ENCODE results near the gene TNS1.

DNA sequence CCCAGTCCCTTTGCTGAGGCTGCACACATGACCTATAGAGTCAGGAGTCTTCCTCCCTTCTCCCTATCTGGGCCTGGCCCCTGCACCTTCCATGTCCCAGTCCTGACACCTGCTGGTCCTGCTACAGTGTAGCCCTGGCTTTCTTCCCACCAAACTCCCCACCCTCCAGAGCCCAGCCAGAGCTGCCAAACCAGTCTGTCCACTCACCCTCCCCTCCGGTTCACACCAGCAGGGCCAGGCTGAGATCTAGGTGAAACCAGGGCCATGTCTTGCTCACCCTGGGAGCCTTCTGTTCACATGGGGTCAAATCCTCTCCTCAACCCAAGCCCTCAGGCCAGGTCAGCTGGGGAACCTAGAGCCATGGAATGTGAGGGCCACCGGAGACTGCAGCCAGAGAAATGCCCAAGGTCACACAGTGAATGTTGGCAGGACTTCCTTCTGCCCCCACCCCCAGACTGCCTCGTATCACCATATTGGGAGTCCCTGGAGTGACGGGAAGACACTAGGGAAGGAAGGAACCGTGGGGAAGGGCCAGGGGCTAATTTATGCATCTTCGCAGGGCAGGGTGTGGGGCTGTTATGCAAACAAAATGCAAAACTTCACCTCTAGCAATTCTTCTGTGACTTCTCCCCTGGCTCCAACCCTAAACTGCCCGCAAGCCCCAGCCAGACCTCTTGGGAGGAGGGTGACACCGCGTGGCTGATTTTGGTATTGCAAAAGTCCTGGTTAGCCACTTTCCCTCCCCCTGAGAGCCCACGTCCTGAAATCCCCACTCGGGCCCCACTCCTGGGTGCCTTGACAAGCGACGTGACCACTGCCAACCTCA lies 14.6 kb downstream of the TNS1 start:
- TF ChIP-seq, protein P1, sequence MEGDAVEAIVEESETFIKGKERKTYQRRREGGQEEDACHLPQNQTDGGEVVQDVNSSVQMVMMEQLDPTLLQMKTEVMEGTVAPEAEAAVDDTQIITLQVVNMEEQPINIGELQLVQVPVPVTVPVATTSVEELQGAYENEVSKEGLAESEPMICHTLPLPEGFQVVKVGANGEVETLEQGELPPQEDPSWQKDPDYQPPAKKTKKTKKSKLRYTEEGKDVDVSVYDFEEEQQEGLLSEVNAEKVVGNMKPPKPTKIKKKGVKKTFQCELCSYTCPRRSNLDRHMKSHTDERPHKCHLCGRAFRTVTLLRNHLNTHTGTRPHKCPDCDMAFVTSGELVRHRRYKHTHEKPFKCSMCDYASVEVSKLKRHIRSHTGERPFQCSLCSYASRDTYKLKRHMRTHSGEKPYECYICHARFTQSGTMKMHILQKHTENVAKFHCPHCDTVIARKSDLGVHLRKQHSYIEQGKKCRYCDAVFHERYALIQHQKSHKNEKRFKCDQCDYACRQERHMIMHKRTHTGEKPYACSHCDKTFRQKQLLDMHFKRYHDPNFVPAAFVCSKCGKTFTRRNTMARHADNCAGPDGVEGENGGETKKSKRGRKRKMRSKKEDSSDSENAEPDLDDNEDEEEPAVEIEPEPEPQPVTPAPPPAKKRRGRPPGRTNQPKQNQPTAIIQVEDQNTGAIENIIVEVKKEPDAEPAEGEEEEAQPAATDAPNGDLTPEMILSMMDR (IDR thresholded peaks at IDR 0.05) = peak in 2 of 3 donors; percentile 30
- TF ChIP-seq POLR2A (IDR thresholded peaks at IDR 0.05) = no peak

All from lower leg skin (tissue), 3 donors.